Measurements from ENCODE around the gene SMAD9. TPM values are rescaled to one million over a fixed set of nuclear protein-coding genes. Genes with fewer than 3 reads are reported as not detected.
"Not testable (repeated sequence)": the region's sequence is repeated elsewhere in the genome, so short reads cannot be mapped to it uniquely, and the experiment has no call there.

SMAD9 gene
- total RNA-seq, 1 donor from 2014 or later, result 4.5 TPM

DNA sequence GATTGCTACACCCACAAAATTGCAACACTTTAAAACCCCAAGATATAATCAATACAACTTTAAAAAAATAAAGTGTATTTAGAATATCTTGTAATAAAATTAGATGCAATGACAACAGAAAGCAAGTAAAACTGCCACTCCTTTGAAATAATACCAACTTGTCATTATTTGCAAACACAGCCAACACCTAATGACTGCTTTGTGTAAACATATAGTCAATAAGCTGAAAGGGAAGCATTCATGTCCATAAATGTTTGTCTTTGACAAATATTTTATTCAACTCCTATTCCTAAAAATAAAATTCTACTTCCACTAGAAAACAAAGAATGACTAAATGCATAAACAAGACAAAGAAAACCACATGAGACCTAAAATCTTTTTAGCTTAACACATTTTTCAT is 6.6 kb downstream of the SMAD9 start:
- intact Hi-C loops (cut with micrococcal nuclease), result no loop called here

DNA sequence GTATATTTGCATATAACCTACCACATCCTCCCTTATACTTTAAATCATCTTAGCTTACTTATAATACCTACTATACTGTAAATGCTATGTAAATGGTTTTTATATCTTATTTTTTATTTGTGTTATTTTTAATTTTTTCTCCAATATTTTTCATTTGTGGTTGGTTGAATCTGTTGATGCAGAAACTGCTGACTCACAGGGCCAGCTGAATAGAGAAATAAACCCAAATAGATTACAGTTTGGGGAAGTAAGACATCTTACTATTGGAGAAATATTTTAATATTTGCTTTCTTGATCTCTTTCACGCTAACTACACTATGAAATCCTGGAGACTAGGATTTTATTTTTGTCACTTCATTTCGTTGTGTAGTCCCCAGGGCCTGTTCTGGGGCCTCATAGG is 7.1 kb downstream of the SMAD9 start:
- no peak for DNase-seq
- intact Hi-C loops (cut with micrococcal nuclease), result no loop called here
- no peak for ATAC-seq

More for the DNA sequence above, 6.6 kb downstream of the SMAD9 start:
- ATAC-seq (no peak), DNase-seq (no peak)

DNA sequence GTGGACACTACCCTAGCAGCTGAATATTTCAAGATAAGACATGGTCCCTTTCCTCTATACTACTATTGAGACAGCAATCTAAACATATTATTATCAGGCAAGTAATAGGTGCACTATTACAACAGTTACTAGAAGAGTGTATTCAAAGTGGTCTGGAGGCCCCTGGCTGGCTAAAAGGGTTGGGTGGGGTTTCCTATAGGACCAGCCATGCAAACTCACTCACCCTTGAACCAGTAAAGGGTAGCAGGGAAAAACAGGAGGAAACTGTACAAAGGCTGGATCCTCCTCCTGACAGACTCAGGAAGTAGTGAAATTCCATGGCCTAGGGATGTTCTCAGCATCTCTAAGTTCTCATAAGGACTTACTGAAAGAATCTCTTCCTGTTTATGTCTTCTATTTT is 7.7 kb downstream of the SMAD9 start:
- intact Hi-C loops (cut with micrococcal nuclease), result no loop called here
- no peak for DNase-seq
- no peak for ATAC-seq

DNA sequence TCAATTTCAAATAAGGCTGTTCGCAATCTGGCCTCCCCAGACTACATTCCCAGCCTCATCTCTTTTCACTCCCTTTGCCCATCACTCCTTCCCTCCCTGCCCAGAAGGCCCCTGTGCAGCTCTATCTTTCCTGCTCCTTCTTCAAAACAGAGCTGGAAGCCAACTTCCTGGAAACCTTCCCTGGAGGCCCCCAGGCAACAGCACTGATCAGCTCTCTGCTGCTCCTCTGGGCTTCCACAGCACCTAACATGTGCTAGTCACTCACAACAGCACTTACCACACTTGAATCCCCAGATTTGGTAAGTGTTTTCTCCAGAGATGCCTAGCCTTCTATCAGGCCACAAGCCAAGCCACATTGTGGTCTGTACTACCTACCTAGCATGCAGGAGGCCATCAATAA is 9.5 kb downstream of the SMAD9 start:
- intact Hi-C loops (cut with micrococcal nuclease), result no loop called here
- ATAC-seq, result no peak
- DNase-seq, result no peak

DNA sequence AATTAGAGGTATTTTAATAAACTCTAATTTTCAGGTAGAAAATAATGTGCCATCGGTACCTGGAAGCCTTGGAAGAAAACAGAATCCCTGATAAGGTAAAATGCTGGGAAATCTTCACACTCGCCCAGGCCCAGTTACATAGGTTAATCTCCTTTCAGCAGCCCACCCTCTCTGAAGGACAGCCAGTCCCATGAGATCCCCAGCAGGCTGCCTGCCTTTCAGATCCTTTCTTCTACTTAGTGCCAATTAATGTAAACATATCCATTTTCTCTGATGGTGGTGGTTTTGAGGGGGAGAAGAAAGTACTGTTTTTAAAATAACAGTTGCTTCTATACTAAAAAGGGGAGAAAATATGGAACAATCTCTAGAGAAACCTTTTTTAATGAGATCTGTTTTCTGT is 12.2 kb downstream of the SMAD9 start:
- intact Hi-C loops (cut with micrococcal nuclease), result no loop called here
- no peak for DNase-seq
- no peak for ATAC-seq

DNA sequence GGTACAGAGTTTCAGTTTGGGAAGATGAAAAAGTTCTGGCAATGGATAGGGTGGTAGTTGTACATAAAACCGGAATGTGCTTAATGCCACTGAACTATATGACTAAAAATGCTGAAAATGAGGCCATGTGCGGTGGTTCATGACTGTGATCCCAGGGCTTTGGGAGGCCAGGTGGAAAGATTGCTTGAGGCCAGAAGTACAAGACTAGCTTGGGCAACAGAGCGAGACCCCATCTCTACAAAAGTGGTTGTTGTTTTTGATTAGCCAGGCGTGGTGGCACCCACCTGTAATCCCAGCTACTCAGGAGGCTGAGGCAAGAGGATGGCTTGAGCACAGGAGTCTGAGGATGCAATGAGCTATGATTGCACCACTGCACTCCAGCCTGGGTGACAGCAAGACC is 12.8 kb downstream of the SMAD9 start:
- intact Hi-C loops (cut with micrococcal nuclease), result no loop called here
- ATAC-seq (no peak), DNase-seq (no peak)

DNA sequence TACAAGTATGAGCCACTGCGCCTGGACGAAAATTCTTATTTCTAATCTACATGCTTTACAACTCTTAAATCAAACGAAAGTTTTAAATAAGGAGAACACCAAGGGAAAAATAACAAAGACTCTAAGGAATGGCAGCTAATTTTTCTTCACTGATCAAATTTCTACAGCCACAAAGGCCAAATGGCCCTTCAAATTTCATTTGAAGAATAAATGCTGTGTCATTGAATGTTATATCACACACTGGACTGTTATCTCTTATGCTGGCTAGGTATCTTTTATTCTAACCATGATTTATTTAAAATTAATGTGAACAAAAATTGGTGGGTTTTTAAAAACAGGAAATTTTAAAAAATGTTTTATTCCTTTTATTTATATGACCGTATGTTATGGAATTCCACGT is 14.1 kb downstream of the SMAD9 start:
- DNase-seq (no peak), ATAC-seq (no peak)
- intact Hi-C loops (cut with micrococcal nuclease), result no loop called here

DNA sequence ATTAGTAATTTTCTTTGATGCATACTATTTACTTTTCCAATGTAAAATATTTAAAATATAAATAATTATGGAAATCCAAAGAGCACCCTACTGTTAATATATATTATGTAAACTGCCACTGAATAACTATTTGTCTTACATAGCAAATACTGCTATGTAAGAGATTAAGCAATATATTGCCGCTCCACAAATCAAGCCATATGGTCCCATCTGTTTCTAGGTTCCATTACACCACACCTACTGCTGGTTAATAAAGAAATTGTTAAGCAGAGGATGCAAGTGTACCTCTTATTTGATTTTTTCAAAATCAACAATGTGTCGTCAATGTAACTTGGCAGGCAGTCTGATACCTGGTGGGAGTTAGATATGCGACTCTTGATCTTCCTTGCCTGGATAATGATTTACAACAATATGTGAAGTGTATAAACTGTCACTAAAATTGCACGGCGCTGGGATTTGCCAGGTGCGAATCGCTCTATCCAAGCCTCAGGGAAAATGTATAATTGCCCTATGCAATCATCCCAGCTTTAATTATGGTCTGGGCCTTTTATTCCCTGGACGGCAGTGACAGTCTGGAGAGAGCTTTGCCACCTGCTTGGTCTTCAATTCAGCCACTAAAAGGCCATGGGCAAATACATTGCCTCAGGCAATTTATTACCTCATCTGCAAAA is 16.0 kb downstream of the SMAD9 start:
- DNase-seq (no peak), ATAC-seq (no peak)
- intact Hi-C loops (cut with micrococcal nuclease), result no loop called here

DNA sequence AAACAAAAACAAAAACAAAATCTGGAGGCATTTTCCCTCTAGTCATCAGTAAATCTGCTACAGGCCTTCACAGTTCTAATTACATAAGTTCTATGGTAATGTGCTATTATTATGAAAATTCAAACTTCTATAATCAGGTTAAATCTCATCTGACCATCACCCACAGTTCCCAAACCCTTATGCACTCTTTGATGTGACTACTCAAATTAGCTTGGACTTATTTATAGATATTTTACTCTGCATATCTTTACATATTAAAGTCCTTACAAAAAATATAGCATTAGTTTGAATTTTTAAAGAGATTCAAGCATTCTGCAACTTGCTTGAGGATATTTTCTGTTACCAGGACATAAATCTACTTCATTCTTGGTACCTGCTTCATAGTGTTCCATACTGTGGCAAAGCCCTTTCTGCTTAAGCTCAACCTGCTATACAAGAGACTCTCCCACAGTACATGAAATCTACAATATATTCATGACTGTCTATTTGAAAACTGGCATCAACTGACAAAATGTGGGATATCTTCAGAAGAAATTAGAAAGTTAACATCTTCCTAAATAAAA is 22.9 kb downstream of the SMAD9 start:
- DNase-seq (no peak), ATAC-seq (no peak)
- intact Hi-C loops (cut with micrococcal nuclease), result no loop called here

DNA sequence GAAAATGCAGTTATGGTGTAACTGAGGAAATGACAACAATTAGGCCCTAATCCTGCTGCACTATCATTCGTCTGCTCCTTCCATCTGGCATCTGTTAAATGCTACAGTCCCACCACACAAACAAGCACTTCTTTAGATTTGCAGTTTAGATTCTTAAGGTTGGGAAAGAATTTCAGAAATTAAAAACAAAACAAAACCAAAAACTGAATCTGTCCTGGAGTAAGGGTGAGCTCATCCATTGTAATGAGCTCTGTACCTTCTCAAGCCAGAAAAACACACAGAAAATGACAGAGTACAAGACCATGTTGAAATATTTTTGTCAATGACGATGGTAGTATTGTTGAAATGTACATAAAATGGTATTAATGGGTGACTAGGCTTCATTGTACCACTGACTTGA is 28.3 kb downstream of the SMAD9 start:
- DNase-seq (no peak), ATAC-seq (no peak)
- intact Hi-C loops (cut with micrococcal nuclease), result no loop called here

DNA sequence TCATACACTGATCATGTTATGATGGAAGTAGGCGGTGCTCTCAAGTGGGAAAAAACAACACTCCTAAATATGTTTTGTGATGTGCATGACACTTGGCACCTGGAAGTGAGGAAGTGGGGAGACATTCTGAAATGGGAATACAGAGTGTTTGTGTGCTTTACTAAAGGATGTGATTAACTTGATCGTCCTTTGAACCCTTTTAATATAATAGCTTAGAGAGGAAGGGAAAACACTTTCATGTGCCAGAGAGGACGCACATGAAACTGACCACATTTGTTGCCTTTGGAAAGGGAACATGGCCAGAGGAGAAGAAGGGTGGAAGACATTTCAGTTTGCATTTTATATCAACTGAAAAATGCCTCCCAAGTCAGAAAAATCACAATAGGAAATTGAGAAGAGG is 31.4 kb downstream of the SMAD9 start:
- DNase-seq, result no peak
- no peak for ATAC-seq
- intact Hi-C loops (cut with micrococcal nuclease), result no loop called here

DNA sequence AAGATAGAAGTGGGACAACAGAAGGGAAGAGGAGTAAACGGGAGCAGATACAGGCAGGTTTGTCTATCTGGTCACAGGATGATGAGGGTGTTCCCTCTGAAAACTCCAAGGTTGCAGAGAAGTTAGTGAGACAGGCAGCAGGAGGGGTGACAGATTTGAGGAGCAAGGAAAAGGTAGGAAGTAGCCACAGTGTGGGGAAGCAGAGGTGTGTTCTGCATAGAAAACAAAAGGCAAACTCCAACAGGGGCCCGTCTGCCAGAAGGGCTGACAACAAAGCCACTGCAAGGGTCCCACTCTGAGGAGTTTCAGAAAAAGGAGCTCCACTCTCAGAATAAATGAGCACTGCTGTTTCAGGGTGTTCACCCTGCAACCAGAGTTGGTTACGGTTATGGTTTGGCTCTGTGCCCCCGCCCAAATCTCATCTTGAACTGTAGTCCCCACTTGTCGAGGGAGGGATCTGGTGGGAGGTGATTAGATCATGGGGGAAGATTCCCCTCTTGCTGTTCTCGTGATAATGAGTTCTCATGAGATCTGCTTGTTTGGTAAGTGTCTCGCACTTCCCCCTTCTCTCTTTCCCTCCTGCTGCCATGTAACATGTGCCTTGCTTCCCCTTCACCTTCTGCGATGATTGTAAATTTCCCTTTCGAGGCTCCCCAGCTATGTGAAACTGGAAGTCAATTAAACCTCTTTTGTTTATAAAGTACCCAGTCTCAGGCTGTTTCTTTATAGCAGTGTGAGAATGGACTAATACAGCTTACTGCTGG is 32.1 kb downstream of the SMAD9 start:
- no peak for DNase-seq
- intact Hi-C loops (cut with micrococcal nuclease), result no loop called here
- no peak for ATAC-seq

DNA sequence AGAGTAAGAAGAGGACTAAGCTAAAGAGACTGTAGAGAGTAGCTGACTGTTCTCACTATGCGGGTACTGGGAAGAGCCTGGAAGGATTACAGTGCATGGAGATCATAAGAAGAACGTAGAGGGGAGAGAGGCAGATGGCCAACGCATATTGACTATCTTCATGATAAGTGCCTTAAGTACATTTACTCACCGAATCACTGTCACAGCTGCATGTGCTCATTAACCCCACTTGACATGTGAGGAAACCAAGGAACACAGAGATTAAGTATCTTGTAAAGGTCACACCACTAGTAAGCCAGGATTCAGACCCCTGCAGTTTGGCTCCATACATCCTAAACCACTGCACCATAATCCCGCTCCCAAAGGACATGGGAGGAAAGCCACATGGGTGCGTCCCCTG is 34.1 kb downstream of the SMAD9 start:
- ATAC-seq, result no peak
- no peak for DNase-seq
- intact Hi-C loops (cut with micrococcal nuclease), result no loop called here

DNA sequence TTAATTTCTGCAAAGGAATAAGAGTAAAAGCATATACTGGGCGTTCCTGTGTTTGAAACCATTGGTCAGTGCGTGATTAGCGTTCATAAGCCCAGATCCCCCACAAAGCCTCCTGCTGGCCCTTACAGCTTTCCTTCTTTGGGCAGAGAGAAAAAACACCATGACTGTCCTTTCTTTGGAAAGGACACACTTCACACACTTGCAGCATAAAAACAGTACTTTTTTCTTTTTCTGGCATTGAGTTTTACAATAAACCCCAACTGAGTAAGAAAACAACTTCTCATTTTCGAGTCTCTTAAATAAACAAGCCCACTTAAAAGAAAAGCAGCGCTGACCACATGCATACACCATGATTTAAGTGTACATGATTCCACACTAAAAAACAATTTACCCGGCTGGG is 35.8 kb downstream of the SMAD9 start:
- ATAC-seq, result no peak
- intact Hi-C loops (cut with micrococcal nuclease), result no loop called here

DNA sequence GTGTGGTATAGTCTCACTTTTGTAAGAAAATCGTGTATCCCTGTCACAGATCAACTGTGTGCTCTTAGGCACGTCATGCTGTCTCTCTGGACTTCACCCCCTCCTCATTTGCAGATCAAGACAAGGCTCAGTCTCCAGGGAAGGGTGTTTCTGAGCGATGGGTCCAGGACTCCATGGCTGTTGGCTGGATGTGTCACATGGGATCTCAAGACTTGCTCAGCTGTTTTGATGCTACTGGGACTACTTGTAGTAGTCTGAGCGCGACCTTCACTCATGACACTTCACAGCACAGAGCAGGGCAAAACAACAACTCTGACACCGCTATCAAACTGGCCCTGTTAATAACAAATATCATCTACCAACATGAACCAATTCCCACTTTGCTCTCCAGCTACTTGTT is 36.2 kb downstream of the SMAD9 start:
- intact Hi-C loops (cut with micrococcal nuclease), result no loop called here
- ATAC-seq (no peak), DNase-seq (no peak)

More for the DNA sequence above, 35.8 kb downstream of the SMAD9 start:
- no peak for DNase-seq

DNA sequence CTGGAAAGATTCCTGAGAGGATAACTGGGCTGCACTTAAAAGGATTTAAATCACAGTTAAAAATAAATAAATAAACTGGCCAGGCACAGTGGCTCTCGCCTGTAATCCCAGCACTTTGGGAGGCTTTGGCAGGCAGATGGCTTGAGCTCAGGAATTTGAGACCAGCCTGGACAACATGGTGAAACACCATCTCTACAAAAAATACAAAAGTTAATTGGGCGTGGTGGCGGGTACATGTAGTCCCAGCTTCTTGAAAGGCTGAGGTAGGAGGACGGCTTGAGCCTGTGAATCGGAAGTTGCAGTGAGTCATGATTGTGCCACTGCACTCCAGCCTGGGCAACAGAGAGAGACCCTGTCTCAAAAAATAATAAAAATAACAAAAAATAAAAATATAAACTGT is 36.6 kb downstream of the SMAD9 start:
- intact Hi-C loops (cut with micrococcal nuclease); DNase-seq; ATAC-seq: not testable (repeated sequence)

DNA sequence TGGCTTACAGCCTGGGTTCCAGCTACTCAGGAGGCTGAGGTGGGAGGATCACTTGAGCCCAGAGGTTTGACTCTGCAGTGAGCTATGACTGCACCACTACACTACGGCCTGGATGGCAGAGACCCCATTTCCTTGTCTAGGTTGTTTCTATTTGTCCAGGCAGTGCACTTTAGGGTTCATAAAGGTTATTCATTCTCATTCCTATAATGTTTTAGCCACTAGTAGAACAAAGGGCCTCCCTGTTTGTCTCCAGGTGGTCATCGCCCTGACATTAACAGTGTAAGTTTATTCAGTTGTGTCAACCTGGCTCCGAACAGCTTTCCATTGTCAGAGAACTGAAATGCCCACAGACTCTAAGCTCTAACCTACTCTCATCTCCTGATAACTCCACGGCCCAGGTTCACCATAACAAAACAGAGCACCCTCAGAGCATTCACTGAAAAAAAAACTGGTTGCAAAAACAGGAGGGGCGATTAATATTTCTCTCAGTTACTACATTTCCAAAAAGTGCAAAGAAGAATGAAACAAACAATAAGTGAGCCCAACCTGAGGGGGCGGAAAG is 37.1 kb downstream of the SMAD9 start:
- intact Hi-C loops (cut with micrococcal nuclease), result no loop called here
- ATAC-seq, result no peak

DNA sequence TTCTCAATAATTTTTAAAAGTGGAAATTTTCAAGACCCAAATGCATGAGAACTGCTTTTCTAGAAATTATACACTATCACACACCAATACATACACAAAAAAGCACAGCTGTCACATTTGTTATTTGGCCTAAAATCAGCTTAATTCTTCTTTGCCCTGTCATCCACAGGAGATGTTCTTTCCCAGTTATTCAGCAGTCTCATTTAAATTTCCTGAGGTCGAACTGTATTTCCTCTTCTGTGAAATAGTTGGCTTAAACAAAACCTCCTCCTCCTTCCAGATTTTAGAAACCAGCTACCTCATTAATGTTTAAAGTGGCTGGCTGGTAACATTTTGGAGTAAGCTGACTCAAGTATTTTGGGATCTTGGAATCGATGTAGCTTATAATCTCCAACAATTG is 39.1 kb downstream of the SMAD9 start:
- ATAC-seq (no peak), DNase-seq (no peak)
- intact Hi-C loops (cut with micrococcal nuclease), result no loop called here

More for the DNA sequence above, 37.1 kb downstream of the SMAD9 start:
- no peak for DNase-seq

DNA sequence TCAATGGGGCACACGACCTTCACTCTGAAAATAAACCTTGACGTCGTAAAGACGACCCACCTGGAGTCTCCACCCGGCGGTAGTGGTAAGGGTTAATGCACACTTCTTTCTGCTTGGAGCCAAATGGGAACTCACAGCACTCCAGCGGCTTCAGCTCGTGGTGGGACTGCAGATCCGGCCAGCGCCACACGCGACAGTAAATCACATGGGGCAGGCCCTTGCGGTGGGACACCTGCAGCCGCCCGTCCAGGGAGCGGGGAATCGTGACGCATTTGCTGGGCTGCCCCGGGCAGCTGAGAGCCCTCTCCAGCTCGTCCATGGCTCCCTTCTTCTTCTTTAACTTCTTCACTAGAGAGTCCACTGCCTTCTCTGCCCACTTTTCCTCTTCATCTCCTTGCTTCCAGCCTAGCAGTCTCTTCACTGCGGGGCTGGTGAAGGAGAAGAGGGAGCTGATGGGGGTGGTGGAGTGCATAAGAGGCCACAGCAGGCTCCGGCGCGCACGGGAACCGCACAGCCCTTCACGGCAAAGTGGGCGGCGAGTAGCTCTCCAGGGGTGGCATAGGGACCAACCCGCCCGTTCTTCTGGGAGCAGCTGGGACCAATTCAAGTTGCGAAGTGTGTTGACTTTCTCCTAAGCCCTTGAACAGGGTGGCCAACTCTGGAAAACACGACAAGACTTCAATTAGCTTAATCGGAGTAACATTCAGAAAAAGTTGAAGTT is 40.7 kb downstream of the SMAD9 start:
- intact Hi-C loops (cut with micrococcal nuclease), result no loop called here
- ATAC-seq (no peak), DNase-seq (no peak)

DNA sequence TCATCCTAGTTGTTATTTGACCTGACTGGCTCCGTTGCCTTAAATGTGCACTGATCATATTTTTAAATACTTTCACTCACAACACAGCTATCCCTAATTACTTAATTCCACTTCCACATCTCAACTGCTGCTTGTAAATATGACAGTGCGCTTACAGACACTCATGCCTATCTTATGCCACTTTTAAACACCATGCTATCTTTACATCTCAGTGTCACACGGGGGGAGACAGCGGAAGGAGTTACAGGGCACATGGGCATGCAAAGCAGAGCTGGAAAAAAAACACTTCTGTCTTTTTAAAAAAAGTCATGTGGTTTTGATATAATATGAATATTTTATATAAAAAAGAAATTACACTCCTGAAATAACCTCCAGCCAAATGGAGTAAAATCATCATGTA is 44.1 kb downstream of the SMAD9 start:
- no peak for ATAC-seq
- intact Hi-C loops (cut with micrococcal nuclease), result no loop called here

More for the DNA sequence above, 44.1 kb downstream of the SMAD9 start:
- no peak for DNase-seq

Data from left ventricle myocardium superior (tissue), 1 donor.